ENCODE data around the gene KATNB1.

Gene KATNB1

GRCh38 chr16:57696240-57696639 is 39.3 kb upstream of the KATNB1 start:
- Mint-ChIP-seq H3K4me3 (no peak overlapping the region), H3K9me3 (ENCODE audit: low read depth) (no peaks in the 10 kb centered on the region), H3K36me3 (no peaks in the 10 kb centered on the region), H3K27ac (no peak overlapping the region), H3K4me1 (ENCODE audit: low read depth) (peaks cover 10% of the 10 kb centered on the region), H3K27me3 (no peaks in the 10 kb centered on the region)

GRCh38 chr16:57697896-57698537 is 37.6 kb upstream of the KATNB1 start:
- Mint-ChIP-seq H3K27ac (no peak overlapping the region), H3K4me3 (no peak overlapping the region), H3K9me3 (ENCODE audit: low read depth) (no peaks in the 10 kb centered on the region), H3K27me3 (no peaks in the 10 kb centered on the region), H3K4me1 (ENCODE audit: low read depth) (peaks cover 10% of the 10 kb centered on the region), H3K36me3 (no peaks in the 10 kb centered on the region)

GRCh38 chr16:57698812-57699405 is 36.7 kb upstream of the KATNB1 start:
- no peak overlapping the region for H3K4me3 Mint-ChIP-seq
- no peak overlapping the region for H3K27ac Mint-ChIP-seq
- no peaks in the 10 kb centered on the region for H3K36me3 Mint-ChIP-seq
- H3K9me3 Mint-ChIP-seq (ENCODE audit: low read depth): no peaks in the 10 kb centered on the region
- H3K27me3 Mint-ChIP-seq: no peaks in the 10 kb centered on the region
- H3K4me1 Mint-ChIP-seq (ENCODE audit: low read depth): peaks cover 10% of the 10 kb centered on the region

GRCh38 chr16:57699481-57699880 is 36.1 kb upstream of the KATNB1 start:
- H3K9me3 Mint-ChIP-seq (ENCODE audit: low read depth): no peaks in the 10 kb centered on the region
- H3K27me3 Mint-ChIP-seq: no peaks in the 10 kb centered on the region
- H3K27ac Mint-ChIP-seq: no peak overlapping the region
- no peaks in the 10 kb centered on the region for H3K36me3 Mint-ChIP-seq
- H3K4me1 Mint-ChIP-seq (ENCODE audit: low read depth): peaks cover 10% of the 10 kb centered on the region
- H3K4me3 Mint-ChIP-seq: no peak overlapping the region

- H3K4me1 Mint-ChIP-seq (ENCODE audit: low read depth): peaks cover 6% of the 10 kb centered on the region
- H3K36me3 Mint-ChIP-seq: no peaks in the 10 kb centered on the region
- H3K27ac Mint-ChIP-seq: no peak overlapping the region
- H3K9me3 Mint-ChIP-seq (ENCODE audit: low read depth): no peaks in the 10 kb centered on the region
- H3K4me3 Mint-ChIP-seq: no peak overlapping the region
- H3K27me3 Mint-ChIP-seq: no peaks in the 10 kb centered on the region
Observed at GRCh38 chr16:57699899-57700298, 35.7 kb upstream of the KATNB1 start.

GRCh38 chr16:57700781-57701551 is 34.6 kb upstream of the KATNB1 start:
- no peak overlapping the region for H3K4me3 Mint-ChIP-seq
- no peaks in the 10 kb centered on the region for H3K9me3 Mint-ChIP-seq (ENCODE audit: low read depth)
- H3K36me3 Mint-ChIP-seq: no peaks in the 10 kb centered on the region
- no peaks in the 10 kb centered on the region for H3K27me3 Mint-ChIP-seq
- no peak overlapping the region for H3K27ac Mint-ChIP-seq
- H3K4me1 Mint-ChIP-seq (ENCODE audit: low read depth): no peaks in the 10 kb centered on the region

- no peaks in the 10 kb centered on the region for H3K4me1 Mint-ChIP-seq (ENCODE audit: low read depth)
- H3K9me3 Mint-ChIP-seq (ENCODE audit: low read depth): no peaks in the 10 kb centered on the region
- no peaks in the 10 kb centered on the region for H3K36me3 Mint-ChIP-seq
- H3K27me3 Mint-ChIP-seq: no peaks in the 10 kb centered on the region
- no peak overlapping the region for H3K4me3 Mint-ChIP-seq
- H3K27ac Mint-ChIP-seq: no peak overlapping the region
Observed at GRCh38 chr16:57701759-57702371, 33.7 kb upstream of the KATNB1 start.

- no peaks in the 10 kb centered on the region for H3K27me3 Mint-ChIP-seq
- H3K36me3 Mint-ChIP-seq: peaks cover 2% of the 10 kb centered on the region
- no peak overlapping the region for H3K27ac Mint-ChIP-seq
- H3K4me1 Mint-ChIP-seq (ENCODE audit: low read depth): no peaks in the 10 kb centered on the region
- H3K9me3 Mint-ChIP-seq (ENCODE audit: low read depth): no peaks in the 10 kb centered on the region
- no peak overlapping the region for H3K4me3 Mint-ChIP-seq
Observed at GRCh38 chr16:57703416-57704010, 32.1 kb upstream of the KATNB1 start.

GRCh38 chr16:57704011-57704904 is 31.3 kb upstream of the KATNB1 start:
- H3K27ac Mint-ChIP-seq: no peak overlapping the region
- no peaks in the 10 kb centered on the region for H3K27me3 Mint-ChIP-seq
- H3K36me3 Mint-ChIP-seq: peaks cover 2% of the 10 kb centered on the region
- H3K9me3 Mint-ChIP-seq (ENCODE audit: low read depth): no peaks in the 10 kb centered on the region
- H3K4me1 Mint-ChIP-seq (ENCODE audit: low read depth): no peaks in the 10 kb centered on the region
- no peak overlapping the region for H3K4me3 Mint-ChIP-seq

GRCh38 chr16:57704905-57705852 is 30.4 kb upstream of the KATNB1 start:
- Mint-ChIP-seq H3K27ac (no peak overlapping the region), H3K36me3 (peaks cover 2% of the 10 kb centered on the region), H3K4me1 (ENCODE audit: low read depth) (no peaks in the 10 kb centered on the region), H3K9me3 (ENCODE audit: low read depth) (no peaks in the 10 kb centered on the region), H3K4me3 (no peak overlapping the region), H3K27me3 (no peaks in the 10 kb centered on the region)

GRCh38 chr16:57706717-57707116 is 28.9 kb upstream of the KATNB1 start:
- Mint-ChIP-seq H3K27me3 (no peaks in the 10 kb centered on the region), H3K4me1 (ENCODE audit: low read depth) (no peaks in the 10 kb centered on the region), H3K36me3 (peaks cover 2% of the 10 kb centered on the region), H3K9me3 (ENCODE audit: low read depth) (no peaks in the 10 kb centered on the region), H3K27ac (no peak overlapping the region), H3K4me3 (no peak overlapping the region)

- H3K4me1 Mint-ChIP-seq (ENCODE audit: low read depth): no peaks in the 10 kb centered on the region
- no peak overlapping the region for H3K27ac Mint-ChIP-seq
- H3K9me3 Mint-ChIP-seq (ENCODE audit: low read depth): no peaks in the 10 kb centered on the region
- H3K36me3 Mint-ChIP-seq: peaks cover 2% of the 10 kb centered on the region
- no peaks in the 10 kb centered on the region for H3K27me3 Mint-ChIP-seq
- H3K4me3 Mint-ChIP-seq: no peak overlapping the region
Observed at GRCh38 chr16:57707331-57707730, 28.2 kb upstream of the KATNB1 start.

GRCh38 chr16:57708168-57708567 is 27.4 kb upstream of the KATNB1 start:
- Mint-ChIP-seq H3K9me3 (ENCODE audit: low read depth) (no peaks in the 10 kb centered on the region), H3K27ac (no peak overlapping the region)

More at GRCh38 chr16:57708168-57708567, 27.4 kb upstream of the KATNB1 start:
- H3K4me3 Mint-ChIP-seq: no peak overlapping the region
- no peaks in the 10 kb centered on the region for H3K27me3 Mint-ChIP-seq
- H3K36me3 Mint-ChIP-seq: peaks cover 2% of the 10 kb centered on the region
- no peaks in the 10 kb centered on the region for H3K4me1 Mint-ChIP-seq (ENCODE audit: low read depth)

Data from activated naive CD8-positive, alpha-beta T cell (primary cell).